Type B pancreatic cell (in vitro differentiated cells): ENCODE results near the gene C20orf173. TPM values are rescaled to one million over a fixed set of nuclear protein-coding genes. Genes with fewer than 3 reads are reported as not detected.

ENCODE experiments used
- DNase-seq: peaks from one replicate; pipeline ENCODE4 v3.0.0; 2021; ENCODE audit warnings: mixed read lengths; ENCODE audit not compliant: unreplicated experiment; ENCODE audit errors: extremely low spot score
- H3K27ac Mint-ChIP-seq: 2 replicates; pipeline ENCODE4 v1.8.0; 2021; ENCODE audit warnings: mild to moderate bottlenecking, mixed read lengths
- H3K27me3 Mint-ChIP-seq: 2 replicates; pipeline ENCODE4 v1.8.0; 2021; ENCODE audit warnings: mixed read lengths
- H3K36me3 Mint-ChIP-seq: 2 replicates; pipeline ENCODE4 v1.8.0; 2021; ENCODE audit warnings: mixed read lengths
- H3K4me1 Mint-ChIP-seq: one replicate; pipeline ENCODE4 v1.8.0; 2021; ENCODE audit warnings: mixed read lengths; ENCODE audit not compliant: unreplicated experiment
- H3K4me3 Mint-ChIP-seq: 2 replicates; pipeline ENCODE4 v1.8.0; 2021; ENCODE audit warnings: mild to moderate bottlenecking, mixed read lengths
- H3K9me3 Mint-ChIP-seq: 2 replicates; pipeline ENCODE4 v1.8.0; 2021; ENCODE audit warnings: mixed read lengths
- CTCF ChIP-seq: fragments of 200-600 bp; sonication (generic); conservative IDR thresholded peaks from 2 replicates; pipeline ENCODE4 v1.5.0; 2021; ENCODE audit warnings: antibody characterized with exemption, mild to moderate bottlenecking
- total RNA-seq: library from RNA; stranded (reverse); gene quantifications from 2 replicates; pipeline ENCODE4 v1.2.1, GENCODE V29; 2021; ENCODE audit warnings: low replicate concordance

The C20orf173 gene
- total RNA-seq, 1 donor from 2014 or later = not detected

GRCh38 chr20:35561268-35561667 lies 31.8 kb upstream of the C20orf173 start:
- no peak overlapping the region for H3K4me3 Mint-ChIP-seq
- peaks cover 9% of the 10 kb centered on the region for H3K36me3 Mint-ChIP-seq
- no peak for DNase-seq
- no peaks in the 10 kb centered on the region for H3K4me1 Mint-ChIP-seq
- H3K9me3 Mint-ChIP-seq = no peaks in the 10 kb centered on the region
- peak; percentile 55 for TF ChIP-seq CTCF
- H3K27ac Mint-ChIP-seq = no peak overlapping the region
- H3K27me3 Mint-ChIP-seq = no peaks in the 10 kb centered on the region

- H3K27ac Mint-ChIP-seq = no peak overlapping the region
- TF ChIP-seq CTCF = no peak
- no peaks in the 10 kb centered on the region for H3K9me3 Mint-ChIP-seq
- H3K4me3 Mint-ChIP-seq = no peak overlapping the region
- H3K4me1 Mint-ChIP-seq = no peaks in the 10 kb centered on the region
- H3K36me3 Mint-ChIP-seq = peaks cover 9% of the 10 kb centered on the region
- H3K27me3 Mint-ChIP-seq = no peaks in the 10 kb centered on the region
- no peak for DNase-seq
These were observed 31.1 kb upstream of the C20orf173 start for GRCh38 chr20:35560541-35560940.

GRCh38 chr20:35560105-35560511 lies 30.7 kb upstream of the C20orf173 start:
- no peak for TF ChIP-seq CTCF
- Mint-ChIP-seq H3K27me3 (no peaks in the 10 kb centered on the region), H3K4me1 (no peaks in the 10 kb centered on the region), H3K36me3 (peaks cover 9% of the 10 kb centered on the region), H3K27ac (no peak overlapping the region), H3K4me3 (no peak overlapping the region), H3K9me3 (no peaks in the 10 kb centered on the region)
- DNase-seq = no peak

GRCh38 chr20:35559042-35559693 lies 29.7 kb upstream of the C20orf173 start:
- H3K4me3 Mint-ChIP-seq = no peak overlapping the region
- H3K27me3 Mint-ChIP-seq = no peaks in the 10 kb centered on the region
- H3K4me1 Mint-ChIP-seq = no peaks in the 10 kb centered on the region
- no peaks in the 10 kb centered on the region for H3K9me3 Mint-ChIP-seq
- H3K27ac Mint-ChIP-seq = no peak overlapping the region
- no peak for DNase-seq
- no peak for TF ChIP-seq CTCF
- H3K36me3 Mint-ChIP-seq = peaks cover 14% of the 10 kb centered on the region

- no peak overlapping the region for H3K27ac Mint-ChIP-seq
- H3K4me3 Mint-ChIP-seq = no peak overlapping the region
- H3K27me3 Mint-ChIP-seq = no peaks in the 10 kb centered on the region
- no peaks in the 10 kb centered on the region for H3K9me3 Mint-ChIP-seq
- H3K36me3 Mint-ChIP-seq = peaks cover 14% of the 10 kb centered on the region
- H3K4me1 Mint-ChIP-seq = no peaks in the 10 kb centered on the region
- DNase-seq = no peak
- TF ChIP-seq CTCF = no peak
These were observed 29.0 kb upstream of the C20orf173 start for GRCh38 chr20:35558451-35558850.
